Common myeloid progenitor, CD34-positive (primary cell): ENCODE results near the gene RAB10.

ENCODE experiments used
- CTCF ChIA-PET: fragments of 350-600 bp; sonication (Branson Sonifier 250); formaldehyde crosslinking; loops from one replicate; lab custom pipeline; 2021; ENCODE audit warnings: antibody characterized with exemption; lab: Charles Lee
- POLR2A ChIA-PET: fragments of 350-600 bp; sonication (Branson Sonifier 250); formaldehyde crosslinking; loops from one replicate; lab custom pipeline; 2021; ENCODE audit warnings: antibody characterized with exemption; lab: Charles Lee
- DNase-seq, 3 donors: peaks; one replicate each; pipeline versions ENCODE4 v3.0.0 to v3.0.0-alpha.2; 2013
- H3K27ac ChIP-seq, 2 experiments: 1 replicate in 1 of 2; 2 replicates in 1 of 2; pipeline ENCODE4 v1.7.0; 2013; ENCODE audit warnings: inconsistent platforms in 2 of 2, low read length in 2 of 2, mild to moderate bottlenecking in 2 of 2, low read depth in 1 of 2, moderate library complexity in 1 of 2; ENCODE audit not compliant: severe bottlenecking in 2 of 2, insufficient read depth in 1 of 2, poor library complexity in 1 of 2
- H3K27me3 ChIP-seq, 5 experiments: replicated peaks in 2 of 5; 1 replicate in 3 of 5; 2 replicates in 2 of 5; pipeline versions ENCODE4 v1.6.1 to v1.7.0; 2013; ENCODE audit warnings: low read length in 4 of 5, mild to moderate bottlenecking in 2 of 5, moderate library complexity in 2 of 5, inconsistent platforms in 1 of 5; ENCODE audit not compliant: insufficient read depth in 5 of 5, control insufficient read depth in 4 of 5
- H3K36me3 ChIP-seq, 4 experiments: 1 replicate in 2 of 4; 2 replicates in 2 of 4; pipeline versions ENCODE4 v1.6.1 to v1.7.0; 2013; ENCODE audit warnings: low read length in 3 of 4, control low read depth in 1 of 4, mild to moderate bottlenecking in 1 of 4; ENCODE audit not compliant: control insufficient read depth in 4 of 4, insufficient read depth in 4 of 4
- H3K4me1 ChIP-seq, 4 experiments: 1 replicate in 3 of 4; 2 replicates in 1 of 4; pipeline versions ENCODE4 v1.6.1 to v1.7.1; 2013; ENCODE audit warnings: low read length in 3 of 4, mild to moderate bottlenecking in 3 of 4, control low read depth in 1 of 4, inconsistent platforms in 1 of 4, moderate library complexity in 1 of 4; ENCODE audit not compliant: control insufficient read depth in 4 of 4, insufficient read depth in 4 of 4; ENCODE audit errors: control extremely low read depth in 1 of 4
- H3K4me3 ChIP-seq, 7 experiments: 1 replicate in 4 of 7; 2 replicates in 3 of 7; pipeline versions ENCODE4 v1.5.1 to v1.7.0; 2013; ENCODE audit warnings: mild to moderate bottlenecking in 7 of 7, low read length in 6 of 7, moderate library complexity in 6 of 7, inconsistent platforms in 2 of 7, low read depth in 2 of 7, control low read depth in 1 of 7; ENCODE audit not compliant: insufficient read depth in 4 of 7, control insufficient read depth in 1 of 7; ENCODE audit errors: extremely low read depth in 1 of 7
- H3K9me3 ChIP-seq, 5 experiments: 1 replicate in 4 of 5; 2 replicates in 1 of 5; pipeline versions ENCODE4 v1.6.1 to v1.7.1; 2013; ENCODE audit warnings: low read length in 4 of 5, mild to moderate bottlenecking in 2 of 5, inconsistent platforms in 1 of 5, low read depth in 1 of 5, moderate library complexity in 1 of 5; ENCODE audit not compliant: control insufficient read depth in 4 of 5, insufficient read depth in 2 of 5; ENCODE audit errors: control extremely low read depth in 1 of 5
- WGBS: methylation state at CpG from one replicate; pipeline ENCODE4 v1.1.5; 2013; ENCODE audit not compliant: insufficient coverage; 5-methylcytosine and 5-hydroxymethylcytosine counted together

The RAB10 gene

GRCh38 chr2:26136451-26136850, 102.6 kb downstream of the RAB10 start:
- no peaks in the 10 kb centered on the region for H3K9me3 ChIP-seq
- H3K36me3 ChIP-seq = peaks cover 3 to 29% (median 13%) of the 10 kb centered on the region in 4 experiments
- no peak overlapping the region for H3K4me3 ChIP-seq
- 100% methylated on average over 1 of the region's 3 CpGs for WGBS
- H3K27ac ChIP-seq = no peak overlapping the region
- ChIA-PET POLR2A (no interaction called here), CTCF (interaction anchor here (1.1 to 2.0 kb wide), 3 partner anchors 23 to 49 kb away, joined by 3 to 4 read pairs (median 3); no protein-coding TSS in a partner anchor)
- no peak for DNase-seq
- no peaks in the 10 kb centered on the region for H3K27me3 ChIP-seq
- no peaks in the 10 kb centered on the region for H3K4me1 ChIP-seq

GRCh38 chr2:26139269-26140183, 105.6 kb downstream of the RAB10 start:
- POLR2A ChIA-PET = interaction anchor here (0.7 kb wide), 1 partner anchor 184 kb away, joined by 3 read pairs; no protein-coding TSS in a partner anchor
- peaks cover 0 to 19% (median 9%) of the 10 kb centered on the region in 4 experiments for H3K36me3 ChIP-seq
- H3K4me3 ChIP-seq = no peak overlapping the region
- DNase-seq = no peak
- H3K4me1 ChIP-seq = peaks cover 0 to 12% (median 5%) of the 10 kb centered on the region in 4 experiments
- H3K27me3 ChIP-seq = no peaks in the 10 kb centered on the region
- H3K27ac ChIP-seq = no peak overlapping the region
- CTCF ChIA-PET = interaction anchor here (0.6 kb wide), 1 partner anchor 135 kb away, joined by 3 read pairs; no protein-coding TSS in a partner anchor
- 95% methylated on average over 9 of the region's 12 CpGs for WGBS
- no peaks in the 10 kb centered on the region for H3K9me3 ChIP-seq

DNA sequence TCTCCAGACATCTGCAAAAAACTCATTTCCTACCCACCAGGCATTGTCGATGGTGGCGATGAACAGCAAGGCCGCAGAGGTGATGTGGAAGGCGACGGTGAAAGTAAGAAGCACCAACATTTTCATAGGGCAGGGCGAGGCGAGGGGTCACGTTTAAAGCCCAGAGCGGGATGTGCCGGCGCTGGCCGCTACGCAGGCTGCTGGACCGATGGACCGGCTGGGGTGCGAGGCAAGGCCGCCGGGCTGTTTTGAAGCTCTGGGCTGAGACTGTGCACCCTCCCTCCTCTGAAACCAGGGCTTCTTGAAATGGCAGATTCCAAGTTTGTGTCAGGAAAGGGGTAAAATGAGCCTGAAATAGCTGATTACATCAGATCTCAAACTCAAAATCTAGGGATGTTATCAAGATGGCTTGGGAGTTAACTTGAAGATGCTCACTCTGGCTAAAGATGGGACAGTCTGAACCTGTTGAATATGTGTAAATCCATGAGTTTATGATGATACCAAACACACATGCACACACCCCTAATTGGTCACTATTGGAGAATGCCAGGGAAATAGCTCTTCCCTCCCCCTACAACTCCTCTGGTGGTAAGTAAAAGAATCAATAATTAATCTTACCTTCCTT, 107.4 kb downstream of the RAB10 start:
- no peak for DNase-seq
- WGBS = 87% methylated on average over 13 of the region's 18 CpGs
- H3K4me1 ChIP-seq = peaks cover 0 to 12% (median 5%) of the 10 kb centered on the region in 4 experiments
- H3K9me3 ChIP-seq = no peaks in the 10 kb centered on the region
- H3K36me3 ChIP-seq = peaks cover 0 to 4% (median 3%) of the 10 kb centered on the region in 4 experiments
- ChIA-PET POLR2A (interaction anchor here (0.6 kb wide), 1 partner anchor 189 kb away, joined by 3 read pairs; no protein-coding TSS in a partner anchor), CTCF (interaction anchor here (0.6 to 1.2 kb wide), 2 partner anchors 53 to 148 kb away, joined by 3 read pairs; no protein-coding TSS in a partner anchor)
- H3K27me3 ChIP-seq = no peaks in the 10 kb centered on the region
- H3K27ac ChIP-seq = no peak overlapping the region
- H3K4me3 ChIP-seq = no peak overlapping the region

DNA sequence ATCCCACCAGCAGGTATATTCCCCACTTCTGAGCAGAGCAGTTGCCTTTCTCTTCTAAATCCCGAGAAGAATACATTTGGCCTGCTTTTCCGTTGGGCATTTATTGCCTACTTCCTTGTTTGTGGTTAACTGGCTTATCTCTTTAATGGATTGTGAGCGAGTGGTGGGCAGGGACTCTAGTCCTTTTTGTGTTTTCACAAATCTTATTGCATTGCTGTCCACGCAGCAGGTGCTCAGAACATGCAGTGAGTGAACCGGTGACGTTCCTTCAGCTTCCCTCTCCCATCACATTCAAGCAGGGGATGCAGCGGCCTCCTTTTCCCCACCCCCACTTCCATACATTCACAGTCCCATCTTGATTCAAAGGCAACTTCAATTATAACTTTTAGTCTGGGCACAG, 110.1 kb downstream of the RAB10 start:
- POLR2A ChIA-PET = no interaction called here
- no peak overlapping the region for H3K27ac ChIP-seq
- WGBS = 22% methylated on average over 5 of the region's 7 CpGs
- DNase-seq = peak; percentile 2 to 60 (median 40)
- peaks cover 0 to 12% (median 5%) of the 10 kb centered on the region in 4 experiments for H3K4me1 ChIP-seq
- H3K27me3 ChIP-seq = peaks cover 0 to 2% (median 0%) of the 10 kb centered on the region in 5 experiments
- H3K36me3 ChIP-seq = no peaks in the 10 kb centered on the region
- H3K9me3 ChIP-seq = no peaks in the 10 kb centered on the region
- CTCF ChIA-PET = interaction anchor here (0.6 to 8.0 kb wide), 15 partner anchors 10 to 292 kb away, joined by 3 to 59 read pairs (median 4); no protein-coding TSS in a partner anchor
- H3K4me3 ChIP-seq = no peak overlapping the region

- H3K27ac ChIP-seq = no peak overlapping the region
- H3K27me3 ChIP-seq = peaks cover 0 to 4% (median 2%) of the 10 kb centered on the region in 5 experiments
- H3K4me3 ChIP-seq = no peak overlapping the region
- no peaks in the 10 kb centered on the region for H3K9me3 ChIP-seq
- CTCF ChIA-PET = interaction anchor here (0.6 to 8.0 kb wide), 28 partner anchors 11 to 538 kb away, joined by 3 to 59 read pairs (median 3); no protein-coding TSS in a partner anchor
- POLR2A ChIA-PET = no interaction called here
- 58% methylated on average over 4 of the region's 11 CpGs for WGBS
- peaks cover 0 to 12% (median 5%) of the 10 kb centered on the region in 4 experiments for H3K4me1 ChIP-seq
- peak; percentile 70 to 84 (median 80) for DNase-seq
- no peaks in the 10 kb centered on the region for H3K36me3 ChIP-seq
These were observed 111.2 kb downstream of the RAB10 start for GRCh38 chr2:26144953-26145680.

DNA sequence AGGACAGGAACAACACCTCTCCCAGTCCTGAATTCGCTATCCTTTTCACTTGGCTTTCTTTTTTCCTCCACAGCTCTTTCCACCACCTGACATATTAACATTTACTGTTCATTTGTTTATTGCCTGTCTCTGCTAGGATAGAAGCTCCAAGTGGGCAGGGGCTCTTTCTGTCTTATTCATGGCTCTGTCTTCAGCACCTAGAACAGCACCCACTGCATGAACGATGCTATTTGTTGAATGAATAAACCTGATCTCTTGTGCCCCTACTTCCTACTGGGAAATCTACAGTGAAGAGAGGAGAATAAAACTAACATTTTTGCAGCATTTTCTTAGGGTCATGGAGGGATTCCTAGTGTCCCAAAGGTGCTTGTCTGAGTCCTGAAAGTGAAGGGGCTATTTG, 114.6 kb downstream of the RAB10 start:
- no peak overlapping the region for H3K4me3 ChIP-seq
- peak in 2 of 3 donors; percentile 13 to 20 for DNase-seq
- H3K27me3 ChIP-seq = peaks cover 0 to 5% (median 4%) of the 10 kb centered on the region in 5 experiments
- H3K36me3 ChIP-seq = no peaks in the 10 kb centered on the region
- H3K27ac ChIP-seq = no peak overlapping the region
- H3K9me3 ChIP-seq = peaks cover 0 to under 1% (median 0%) of the 10 kb centered on the region in 5 experiments
- H3K4me1 ChIP-seq = peaks cover 0 to 9% (median 5%) of the 10 kb centered on the region in 4 experiments
- CTCF ChIA-PET = interaction anchor here (0.6 to 8.0 kb wide), 4 partner anchors 159 to 296 kb away, joined by 3 to 59 read pairs (median 3); no protein-coding TSS in a partner anchor
- WGBS = 100% methylated on average over 1 of the region's 2 CpGs
- POLR2A ChIA-PET = no interaction called here
